Stimulated activated CD8-positive, alpha-beta memory T cell treated with anti-CD3 and anti-CD28 coated beads, Interleukin-15, amount 100 ng/mL, for 4 hours (primary cell): Measurements from ENCODE around the gene ESRRB.

Experiments used
- DNase-seq, 2 donors: peaks; one replicate each; pipeline ENCODE4 v3.0.0-alpha.2; 2020; ENCODE audit warnings: low read depth in 2 of 2

ESRRB gene

GRCh38 chr14:76375947-76376404 is at the start of gene ESRRB:
Gene ESRRB, plus strand, starts transcription at chr14:76376137. Its CDS starts 265 bp downstream, at chr14:76376402.
- DNase-seq: no peak

DNA sequence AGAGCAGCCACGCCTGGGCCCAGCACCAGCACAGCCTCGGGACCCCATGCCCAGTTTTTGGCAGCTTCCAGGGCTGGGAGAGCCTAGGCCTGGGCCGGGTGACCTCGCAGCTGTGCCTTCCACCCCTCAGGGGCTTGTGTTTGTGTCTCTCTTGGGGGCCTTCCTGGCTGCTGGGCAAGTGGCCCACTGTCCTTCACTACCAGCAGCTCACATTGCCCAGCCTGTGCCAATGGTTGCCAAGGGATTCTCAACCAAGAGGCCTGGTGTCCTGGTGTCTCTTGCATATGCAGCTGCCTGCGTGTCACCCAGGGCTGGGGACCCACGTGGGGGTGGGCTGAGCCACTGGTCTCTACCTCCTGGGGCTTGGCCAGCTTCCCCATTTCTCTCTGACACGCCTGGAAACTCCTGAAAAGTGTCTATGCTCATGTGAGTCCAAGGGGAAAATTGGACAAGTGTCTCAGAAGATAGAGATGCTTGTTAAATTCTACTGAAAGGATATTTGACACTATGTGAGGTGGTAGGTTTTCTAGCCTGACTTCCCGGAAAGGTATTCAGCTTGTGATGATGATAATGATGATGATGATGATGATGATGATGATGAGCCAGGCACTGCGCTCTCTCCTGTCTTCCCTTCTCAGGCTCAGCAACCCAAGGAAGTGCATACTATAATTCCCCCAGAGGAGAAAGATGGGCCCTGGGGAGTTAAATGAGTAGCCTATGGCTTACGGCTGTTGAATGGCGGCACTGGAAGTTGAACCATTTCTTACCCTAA is 48.8 kb upstream of the ESRRB start:
- DNase-seq: no peak

DNA sequence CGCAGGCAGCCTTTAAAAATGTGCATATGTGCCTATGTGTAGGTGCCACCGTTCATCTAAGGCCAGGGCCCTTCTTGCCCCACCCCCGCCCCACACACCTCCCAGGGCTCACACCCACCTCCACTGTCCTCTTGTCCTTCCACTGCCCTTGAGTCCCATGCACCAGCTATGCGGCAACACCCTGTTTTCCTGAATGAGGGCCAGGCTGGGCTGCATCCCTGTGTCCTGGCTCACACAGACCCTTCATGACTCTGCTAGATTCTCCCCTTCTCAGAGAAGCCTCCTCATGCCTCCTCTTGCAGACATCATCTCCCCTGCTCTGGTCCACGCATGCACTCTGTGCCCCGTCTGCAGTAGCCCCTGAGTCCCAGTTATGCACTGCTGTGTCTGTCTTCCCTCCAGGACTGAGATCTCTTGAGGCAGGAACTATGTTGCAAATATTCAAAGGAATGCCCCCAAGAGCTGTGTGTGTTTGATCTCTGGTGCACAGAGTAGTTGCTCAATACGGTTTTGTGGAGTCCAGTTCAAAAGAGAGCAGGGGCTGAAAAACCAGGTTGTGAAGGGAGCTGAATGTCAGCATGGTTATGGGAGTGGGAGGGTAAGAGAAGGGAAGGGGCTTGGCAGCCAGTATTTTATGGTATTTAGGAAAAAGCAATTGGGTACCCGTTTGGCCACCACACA is 47.3 kb upstream of the ESRRB start:
- no peak for DNase-seq

DNA sequence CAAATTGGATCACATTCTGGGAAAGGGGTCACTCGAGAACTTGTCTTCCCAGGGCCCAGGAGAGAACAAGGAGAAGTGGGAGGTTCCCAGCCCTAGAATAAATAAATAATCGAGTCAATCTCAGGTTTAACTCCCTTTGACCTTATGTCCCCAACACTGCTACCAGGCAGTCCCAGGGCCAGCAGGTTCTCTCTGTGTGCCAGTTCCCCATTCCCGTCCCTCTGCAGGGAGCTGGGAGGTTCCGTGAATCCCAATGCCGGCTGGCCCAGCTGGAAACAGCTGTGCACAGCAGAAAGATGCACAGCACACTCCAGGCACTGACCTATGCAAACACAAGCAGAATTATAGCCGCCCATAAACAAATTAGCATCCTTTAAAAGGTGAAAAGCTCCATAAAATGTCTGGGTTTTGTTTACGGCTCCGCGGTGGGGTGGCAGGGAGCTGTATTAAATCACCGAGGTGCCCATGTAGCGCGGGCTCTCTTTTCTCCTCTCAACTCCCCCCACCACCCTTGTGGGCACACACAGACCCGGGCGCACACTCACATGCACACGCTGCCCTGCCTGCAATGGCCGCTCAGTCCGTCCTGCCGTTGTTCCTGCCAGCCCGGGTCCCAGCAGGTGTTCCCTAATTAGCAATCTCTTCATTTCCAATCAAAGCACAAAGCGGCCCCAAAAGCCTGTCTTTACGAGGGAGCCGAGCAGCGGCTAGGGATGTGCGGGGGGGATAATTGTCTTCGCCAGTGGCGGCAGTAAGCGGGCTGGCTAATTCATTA is 46.6 kb upstream of the ESRRB start:
- DNase-seq: no peak

GRCh38 chr14:76329951-76330350 is 46.0 kb upstream of the ESRRB start:
- DNase-seq: no peak

- DNase-seq: no peak
Measured at GRCh38 chr14:76330411-76331327, 45.3 kb upstream of the ESRRB start.

DNA sequence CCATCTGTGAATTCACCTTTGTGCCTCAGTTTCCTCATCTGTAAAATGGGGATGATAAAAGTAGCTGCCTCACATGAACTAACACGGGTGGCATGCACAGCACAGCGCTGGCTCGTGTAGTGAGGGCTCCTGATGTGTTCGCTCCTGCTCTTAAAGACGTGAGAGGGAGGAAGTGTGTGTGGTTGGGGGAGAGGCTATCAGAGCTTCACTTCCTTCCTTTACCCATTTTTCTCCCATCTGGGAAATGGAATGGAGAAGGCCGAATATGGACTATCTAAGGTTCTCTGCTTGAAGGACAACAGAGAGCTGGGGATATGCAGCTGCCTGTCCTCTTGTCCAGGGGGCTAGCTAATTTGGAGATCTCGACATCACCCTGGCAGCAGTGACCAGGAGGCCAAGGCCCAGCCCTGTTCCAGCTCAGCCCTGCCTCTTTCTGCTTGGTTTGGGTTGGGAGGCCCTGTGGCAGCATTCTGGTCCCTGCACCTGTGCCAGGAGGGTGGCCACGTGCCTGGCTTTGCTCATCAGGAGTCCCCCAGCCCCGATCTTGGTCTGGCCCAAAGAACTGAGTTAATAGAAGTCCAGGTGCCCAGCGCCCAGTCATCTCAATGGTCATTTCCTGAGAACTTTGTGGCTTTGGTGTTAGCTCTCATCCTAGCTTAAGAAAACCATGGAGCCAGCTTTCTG is 44.5 kb upstream of the ESRRB start:
- DNase-seq: no peak

GRCh38 chr14:76333664-76334063 is 42.3 kb upstream of the ESRRB start:
- DNase-seq: no peak

DNA sequence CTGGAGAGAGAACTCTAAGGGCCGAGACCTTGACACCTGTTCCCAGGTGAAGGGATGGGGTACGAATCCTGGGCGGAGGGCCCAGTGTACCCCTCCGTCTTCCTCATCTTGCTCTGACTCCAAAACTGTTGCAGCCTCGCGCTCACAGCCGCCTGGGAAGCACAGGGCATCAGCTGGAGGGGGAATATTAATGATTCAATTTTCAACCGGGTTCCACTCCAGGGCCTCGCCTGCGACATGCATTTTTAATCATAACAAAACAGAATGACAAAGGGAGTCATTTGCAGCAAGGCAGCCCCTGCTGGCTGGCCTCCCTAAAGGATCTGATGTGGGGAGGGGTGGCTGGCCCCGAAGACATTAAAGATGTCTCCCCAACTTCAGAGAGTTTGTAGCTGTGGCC is 41.6 kb upstream of the ESRRB start:
- no peak for DNase-seq

- no peak for DNase-seq
Measured at GRCh38 chr14:76336876-76337275, 39.1 kb upstream of the ESRRB start.

- no peak for DNase-seq
Measured at GRCh38 chr14:76337635-76338545, 38.0 kb upstream of the ESRRB start.

- DNase-seq: no peak
Measured at GRCh38 chr14:76339728-76340615, 36.0 kb upstream of the ESRRB start.

DNA sequence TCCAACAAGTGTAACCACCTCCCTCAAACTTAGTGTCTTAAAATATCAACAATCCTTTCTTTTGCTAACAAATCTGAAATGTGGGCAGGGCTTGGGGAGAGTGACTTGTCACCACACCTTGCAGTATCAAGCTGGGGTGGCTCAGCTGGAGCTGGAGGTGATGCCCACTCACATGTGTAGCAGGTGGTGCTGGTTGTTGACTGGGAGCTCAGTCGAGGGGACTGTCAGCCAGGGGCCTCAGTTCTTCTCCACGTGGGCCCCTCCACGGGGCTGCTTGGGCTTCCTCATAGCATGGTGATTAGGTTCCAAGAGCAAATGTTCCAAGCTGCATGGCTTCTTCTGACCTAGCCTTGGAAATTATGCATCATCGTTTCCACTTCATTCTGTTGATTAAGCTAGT is 32.6 kb upstream of the ESRRB start:
- no peak for DNase-seq

DNA sequence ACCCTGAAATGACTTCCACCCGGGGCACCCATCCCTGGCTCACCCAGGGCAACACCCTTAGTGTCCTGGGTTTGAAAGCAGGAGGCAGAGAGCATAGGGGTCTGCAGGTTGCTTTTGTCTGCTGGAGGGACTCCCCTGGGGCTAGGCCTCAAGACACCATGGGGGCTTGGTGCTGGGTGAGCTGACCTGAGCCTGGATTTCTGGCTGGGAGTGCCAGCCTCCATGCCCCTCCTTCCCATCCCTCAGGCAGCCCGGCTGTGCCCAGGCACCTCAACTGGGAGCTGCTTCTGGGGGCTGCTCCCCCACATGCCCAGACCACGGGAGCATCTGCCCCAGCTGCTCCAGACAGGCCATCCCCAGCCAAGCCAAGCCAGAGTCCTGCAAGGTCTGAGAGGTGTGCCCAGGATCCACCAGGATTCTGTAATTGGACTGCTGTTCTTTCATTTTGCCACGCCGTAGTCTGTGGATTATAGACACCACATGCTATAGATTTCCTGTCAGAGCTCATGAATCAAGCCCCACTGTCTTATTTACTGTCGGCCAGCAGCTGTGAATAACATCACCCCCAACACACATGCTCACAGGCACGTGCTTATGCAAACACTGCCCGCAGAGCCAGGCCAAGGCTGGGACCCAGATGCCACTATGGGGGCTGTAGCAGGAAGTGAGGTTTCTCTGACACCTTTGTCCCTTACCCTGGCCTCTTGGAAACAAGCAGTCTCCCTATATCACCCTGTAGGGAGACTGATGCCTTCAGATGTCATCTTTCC is 29.4 kb upstream of the ESRRB start:
- no peak for DNase-seq

- no peak for DNase-seq
Measured at GRCh38 chr14:76348898-76349297, 27.0 kb upstream of the ESRRB start.

DNA sequence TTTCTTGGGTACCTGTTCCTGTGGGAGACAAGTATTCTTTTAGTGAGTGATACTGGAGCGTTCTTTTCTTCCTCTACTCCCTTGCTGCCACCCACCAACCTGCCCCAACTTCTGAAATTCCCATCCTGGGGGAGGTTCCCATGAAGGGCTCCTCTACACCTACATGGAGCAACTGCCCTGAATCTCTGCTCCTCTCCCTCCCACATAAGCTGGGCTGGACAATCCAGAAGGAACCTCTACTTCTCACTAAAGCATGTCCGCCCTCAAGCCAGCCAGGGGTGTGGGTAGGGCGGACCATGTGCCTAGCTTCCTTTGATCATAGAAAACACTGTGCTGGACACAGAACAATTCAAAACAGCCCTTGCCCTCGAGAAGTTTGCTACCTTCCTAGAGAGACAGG is 25.9 kb upstream of the ESRRB start:
- no peak for DNase-seq

- DNase-seq: no peak
Measured at GRCh38 chr14:76350671-76351070, 25.3 kb upstream of the ESRRB start.

- no peak for DNase-seq
Measured at GRCh38 chr14:76351941-76352340, 24.0 kb upstream of the ESRRB start.
